NCI-H2107 (cell line): Measurements from ENCODE around the gene TSPAN18.

ENCODE experiments used
- DNase-seq: peaks from one replicate; lab custom pipeline; 2025; lab: John Stamatoyannopoulos, UW

TSPAN18 gene

DNA sequence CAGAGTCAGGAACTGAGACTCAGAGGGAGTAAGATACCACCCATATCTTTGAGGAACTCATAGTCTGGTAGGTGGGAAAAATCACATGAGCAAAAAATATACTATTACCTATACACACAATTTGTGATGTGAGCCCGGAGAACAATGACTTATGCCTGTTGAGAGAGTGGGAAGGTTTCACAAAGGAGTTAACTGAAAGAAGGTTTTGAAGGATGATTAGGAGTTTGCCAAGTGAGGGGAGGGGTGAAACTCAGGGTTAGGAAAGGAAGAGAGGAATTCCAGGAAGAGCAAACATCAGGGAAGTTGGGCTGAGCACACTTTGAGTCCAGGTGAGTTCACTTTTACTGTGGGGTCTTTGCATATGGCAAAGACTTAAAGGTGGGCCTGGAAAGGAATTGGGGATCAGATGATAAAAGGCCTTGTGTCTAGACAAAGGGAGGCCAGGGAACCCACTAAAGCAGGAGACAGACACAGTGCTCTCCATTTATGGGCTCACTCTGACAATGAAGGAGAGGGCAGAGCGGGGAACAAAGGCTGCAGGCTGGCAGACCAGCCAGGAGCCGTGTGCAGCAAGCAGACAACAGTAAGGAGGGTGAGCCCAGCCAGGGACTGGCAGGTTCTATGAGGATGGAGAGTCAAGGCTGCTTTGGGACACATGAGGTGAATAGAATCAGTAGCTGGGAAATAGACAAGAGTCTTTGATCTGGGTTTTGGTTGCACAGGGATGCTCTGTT lies 33.1 kb downstream of the TSPAN18 start:
- no peak for DNase-seq

DNA sequence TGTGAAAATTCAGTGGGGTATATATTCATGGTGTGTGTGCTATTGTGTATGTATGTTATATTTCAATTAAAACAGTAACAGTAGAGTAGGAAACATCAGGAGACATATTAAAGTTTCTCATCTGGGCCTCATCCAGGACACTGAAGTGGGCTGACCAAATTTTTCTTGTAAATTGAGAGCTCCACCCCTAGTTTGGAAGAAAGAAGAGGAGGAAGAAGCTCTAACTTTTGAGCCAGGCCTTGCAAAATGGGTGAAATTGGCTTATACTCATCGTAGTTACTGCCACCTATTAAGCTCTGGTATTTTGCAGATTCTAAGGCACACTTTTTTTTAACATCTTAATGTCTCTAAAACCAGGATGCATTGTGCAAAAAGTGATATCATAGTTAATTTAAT lies 33.7 kb downstream of the TSPAN18 start:
- no peak for DNase-seq

GRCh38 chr11:44760917-44761550 lies 34.3 kb downstream of the TSPAN18 start:
- no peak for DNase-seq

GRCh38 chr11:44761551-44761961 lies 34.8 kb downstream of the TSPAN18 start:
- DNase-seq: no peak

DNA sequence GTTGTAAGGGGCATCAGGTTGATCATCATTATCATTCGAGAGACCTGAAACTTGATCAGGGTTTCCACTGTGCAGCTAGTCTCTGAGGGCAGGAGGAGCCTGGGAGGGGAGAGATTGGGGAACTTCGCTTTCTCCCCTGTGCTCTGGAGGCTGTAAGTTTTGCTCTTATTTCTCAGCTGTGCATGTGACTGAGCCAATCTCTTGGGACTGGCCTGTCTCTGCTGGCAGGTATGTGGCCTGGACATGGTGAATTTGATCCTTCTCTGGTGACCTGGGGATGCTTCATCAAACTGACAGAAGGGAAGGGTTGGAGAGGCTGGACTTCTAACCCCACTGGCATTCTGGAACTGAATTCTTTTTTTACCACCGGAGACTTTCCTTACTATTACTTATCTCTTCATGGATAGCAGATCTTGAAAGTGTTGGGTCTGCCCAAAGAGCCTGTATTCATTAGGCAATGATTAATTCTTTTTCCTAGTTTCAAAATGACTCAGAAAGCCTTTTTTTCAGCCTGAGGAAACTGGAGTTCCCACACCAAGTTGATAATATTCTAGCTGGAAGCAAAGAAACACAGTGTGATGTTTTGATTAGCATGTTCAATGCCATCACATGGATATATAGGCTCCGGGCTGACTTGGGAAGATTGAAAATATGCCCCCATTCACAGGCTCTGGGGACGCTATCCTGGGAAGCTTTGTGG lies 36.5 kb downstream of the TSPAN18 start:
- DNase-seq: no peak

DNA sequence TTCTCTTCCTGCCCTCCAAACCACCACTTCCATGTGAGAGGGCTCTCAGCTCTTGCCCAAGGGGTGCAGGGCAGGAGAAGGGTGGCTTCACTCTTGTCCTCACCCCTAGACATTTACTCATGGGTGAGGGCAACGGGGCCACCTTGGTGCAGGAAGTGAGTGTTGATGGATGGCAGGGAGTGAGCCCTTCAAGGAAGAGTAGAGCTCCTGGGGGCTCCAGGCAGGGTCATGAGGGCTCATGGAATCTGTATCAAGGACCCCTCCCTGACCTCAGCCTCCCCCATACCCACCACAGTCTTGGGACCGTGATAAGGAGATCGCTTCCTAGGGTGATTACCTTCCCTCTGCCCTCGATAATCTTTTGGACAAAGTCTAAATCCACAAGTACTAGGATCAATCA lies 37.8 kb downstream of the TSPAN18 start:
- no peak for DNase-seq

DNA sequence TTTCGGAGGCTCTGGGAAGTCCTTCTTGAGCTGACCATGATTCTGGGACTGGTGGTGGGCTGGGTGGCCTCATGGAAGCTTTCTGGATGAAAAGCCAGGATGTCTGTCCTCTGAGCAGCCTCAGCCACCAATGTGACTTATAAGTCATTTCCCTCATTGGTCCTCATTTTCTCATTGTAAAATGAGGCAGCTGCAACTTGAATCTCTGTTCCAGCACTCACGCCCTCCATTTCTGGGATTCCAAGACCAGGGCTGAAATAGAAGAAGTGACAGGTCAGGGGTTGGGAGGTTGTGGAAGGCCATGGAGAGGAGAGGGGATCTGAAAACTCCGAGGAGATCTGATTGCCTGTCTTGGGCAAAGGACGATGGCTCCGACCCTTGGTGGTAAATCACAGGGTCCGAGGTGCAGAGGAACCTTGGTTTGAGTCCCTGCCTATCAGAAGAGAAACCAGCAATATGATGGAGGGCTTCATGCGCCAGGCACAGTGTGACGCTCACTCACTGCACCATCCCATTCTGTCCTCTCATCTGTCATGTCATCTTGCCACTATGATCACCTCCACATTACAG lies 38.3 kb downstream of the TSPAN18 start:
- DNase-seq: no peak

GRCh38 chr11:44765676-44766075 lies 38.9 kb downstream of the TSPAN18 start:
- DNase-seq: no peak

GRCh38 chr11:44766112-44766971 lies 39.6 kb downstream of the TSPAN18 start:
- no peak for DNase-seq

GRCh38 chr11:44766972-44767278 lies 40.2 kb downstream of the TSPAN18 start:
- no peak for DNase-seq

GRCh38 chr11:44767421-44767820 lies 40.7 kb downstream of the TSPAN18 start:
- DNase-seq: no peak

DNA sequence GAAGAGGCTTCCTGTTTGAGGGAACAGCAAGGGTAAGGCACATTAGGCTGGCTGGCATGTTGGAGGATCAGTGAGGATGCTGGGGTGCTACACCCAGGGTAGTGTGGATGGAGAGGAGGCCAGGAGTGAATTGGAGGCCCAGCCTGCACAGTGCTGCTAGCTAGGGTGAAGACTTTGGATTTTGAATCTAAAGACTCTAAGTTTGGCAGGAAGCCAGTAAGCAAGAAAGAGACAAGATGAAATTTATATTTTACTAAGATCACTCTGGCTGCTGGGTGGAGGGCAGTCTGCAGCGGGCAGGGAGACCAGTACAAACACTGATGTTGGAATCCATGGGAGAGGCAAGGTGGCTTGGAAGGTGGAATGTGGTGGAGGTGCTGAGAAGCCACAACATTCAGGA lies 43.6 kb downstream of the TSPAN18 start:
- no peak for DNase-seq

DNA sequence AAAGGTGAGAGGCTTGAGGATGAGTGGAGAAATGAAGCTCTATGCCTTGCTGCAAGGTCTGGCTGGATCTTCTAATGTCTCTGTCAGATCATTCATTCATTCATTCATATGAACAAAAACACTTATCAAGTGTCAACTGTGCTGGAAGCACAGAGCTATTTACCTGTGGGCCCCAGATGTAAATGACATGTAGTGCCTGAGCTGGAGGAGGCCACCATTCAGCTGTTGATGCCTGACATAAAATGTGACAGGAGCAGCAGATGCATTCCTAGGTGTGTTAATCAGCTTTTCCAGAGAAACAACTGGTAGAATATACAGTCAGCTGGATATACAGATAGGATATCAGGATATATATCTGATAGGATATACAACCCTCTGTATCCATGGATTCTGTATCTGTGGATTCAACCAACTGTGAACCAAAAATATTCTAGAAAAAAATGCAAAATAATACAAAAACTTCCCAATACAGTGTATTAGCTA lies 44.5 kb downstream of the TSPAN18 start:
- no peak for DNase-seq

- no peak for DNase-seq
Observed at GRCh38 chr11:44771841-44772240, 45.1 kb downstream of the TSPAN18 start.

DNA sequence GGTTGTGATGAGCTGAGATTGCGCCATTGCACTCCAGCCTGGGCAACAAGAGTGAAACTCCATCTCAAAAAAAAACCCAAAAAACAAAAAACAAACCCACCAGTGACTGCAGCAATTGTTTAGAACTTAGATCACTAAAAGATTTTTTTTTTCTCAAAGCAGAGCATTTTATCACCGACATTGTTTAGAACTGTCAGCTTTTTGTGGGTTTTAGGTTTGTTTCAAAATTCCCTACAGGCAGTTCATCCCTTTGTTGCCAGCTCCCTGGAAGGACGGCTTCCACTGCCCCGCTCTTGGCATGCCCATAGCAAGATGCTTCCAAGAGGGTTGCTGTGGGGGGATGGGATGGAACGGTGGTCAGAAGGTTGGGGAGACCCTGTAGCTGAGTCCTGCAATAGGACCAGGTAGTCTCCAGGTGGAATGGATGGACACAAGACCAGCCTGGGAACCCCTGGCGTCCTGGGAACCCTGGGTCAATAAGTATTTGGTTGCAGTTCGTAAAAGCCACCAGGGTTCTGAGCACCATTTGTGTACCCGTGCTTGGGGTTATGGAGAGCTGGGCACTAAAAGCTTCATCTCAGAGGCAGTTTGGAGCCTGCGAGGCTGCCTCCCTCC lies 46.7 kb downstream of the TSPAN18 start:
- no peak for DNase-seq

DNA sequence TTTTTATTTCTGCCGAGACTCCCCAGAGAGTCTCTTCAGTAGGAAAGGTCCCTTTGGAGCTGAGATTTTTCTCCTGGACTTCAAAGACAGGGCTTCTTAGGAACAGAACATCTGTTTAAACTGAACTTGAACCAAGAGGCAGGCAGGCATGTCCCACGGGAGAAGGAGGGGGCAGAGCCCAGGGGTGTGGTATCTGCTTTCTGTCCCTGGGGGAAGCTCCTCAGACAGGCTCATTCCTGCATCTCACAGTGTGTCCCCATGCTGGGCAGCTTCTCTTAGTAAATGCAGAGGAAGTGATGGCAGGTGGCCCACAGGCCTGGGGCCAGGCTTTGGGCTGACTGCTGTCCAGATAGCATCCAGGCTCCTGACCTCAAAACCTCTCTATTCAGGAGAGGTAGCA lies 47.3 kb downstream of the TSPAN18 start:
- no peak for DNase-seq

GRCh38 chr11:44774731-44775130 lies 48.0 kb downstream of the TSPAN18 start:
- DNase-seq: no peak

DNA sequence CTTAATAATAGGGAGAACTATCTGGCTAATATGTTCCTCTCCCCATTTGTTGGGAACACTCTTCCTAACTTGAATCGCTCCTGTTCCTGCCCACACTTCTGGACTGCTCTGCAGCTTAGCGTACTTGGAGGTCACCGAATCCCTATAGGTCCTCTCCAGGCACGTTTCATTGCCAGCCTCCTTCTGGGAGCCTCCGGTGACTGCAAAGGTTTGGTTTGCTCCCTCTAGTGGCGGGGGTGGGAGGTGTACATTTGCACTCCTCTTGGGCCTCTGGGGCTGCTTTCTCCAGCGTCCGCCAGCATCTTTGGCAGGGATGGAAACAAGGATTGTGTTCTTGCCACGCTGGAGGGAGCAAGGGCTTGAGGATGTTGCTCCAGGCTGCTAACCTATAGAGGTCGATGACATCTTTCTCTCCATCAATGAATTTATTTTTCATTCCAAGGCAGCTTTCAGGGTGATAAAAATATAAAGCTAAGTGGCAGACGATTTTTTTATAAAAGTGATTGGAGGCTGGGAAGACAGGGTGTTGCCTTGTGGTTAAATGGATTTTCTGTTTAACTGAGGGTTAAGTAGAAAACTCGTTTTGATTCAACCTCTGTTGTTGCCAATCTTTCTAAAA lies 48.7 kb downstream of the TSPAN18 start:
- no peak for DNase-seq

- DNase-seq: no peak
Observed at GRCh38 chr11:44775985-44776446, 49.3 kb downstream of the TSPAN18 start.

DNA sequence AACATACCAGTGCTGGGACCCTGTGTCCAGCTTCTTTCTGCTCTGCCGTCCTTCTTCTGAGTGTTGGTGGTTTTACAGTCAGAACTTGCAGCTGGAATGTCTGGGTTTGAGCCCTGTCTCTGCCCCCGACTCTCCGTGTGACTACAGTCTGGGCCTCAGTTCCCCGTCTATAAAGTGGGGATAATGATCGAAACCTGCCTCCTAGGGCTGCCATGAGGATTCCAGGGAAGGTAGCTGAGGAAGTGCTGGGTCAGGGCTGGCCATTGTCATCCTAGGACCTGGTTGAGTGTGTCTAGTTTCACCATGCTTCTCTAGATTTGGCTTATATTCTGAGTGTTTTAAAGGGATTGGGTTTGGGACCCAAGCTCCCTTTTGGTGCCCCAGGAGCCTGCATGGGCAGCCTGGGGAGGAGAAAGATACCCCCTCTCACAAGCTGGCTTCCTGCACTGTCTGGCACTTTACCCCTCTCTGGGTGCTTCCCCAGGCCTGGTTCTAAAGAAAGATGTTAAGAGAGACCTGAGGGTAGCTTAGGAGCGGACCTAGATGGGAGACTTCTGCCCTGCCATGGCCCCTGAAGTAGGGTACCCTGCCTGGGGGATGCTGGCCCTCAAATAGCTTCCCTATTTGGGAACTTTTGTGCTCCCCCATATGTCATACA lies 49.9 kb downstream of the TSPAN18 start:
- DNase-seq: no peak
